ENCODE measurements around the gene SYNE1. TPM values are rescaled to one million over a fixed set of nuclear protein-coding genes. Genes with fewer than 3 reads are reported as not detected.

Gene SYNE1
- total RNA-seq, 1 experiment from 2014 or later, result 23.0 TPM

DNA sequence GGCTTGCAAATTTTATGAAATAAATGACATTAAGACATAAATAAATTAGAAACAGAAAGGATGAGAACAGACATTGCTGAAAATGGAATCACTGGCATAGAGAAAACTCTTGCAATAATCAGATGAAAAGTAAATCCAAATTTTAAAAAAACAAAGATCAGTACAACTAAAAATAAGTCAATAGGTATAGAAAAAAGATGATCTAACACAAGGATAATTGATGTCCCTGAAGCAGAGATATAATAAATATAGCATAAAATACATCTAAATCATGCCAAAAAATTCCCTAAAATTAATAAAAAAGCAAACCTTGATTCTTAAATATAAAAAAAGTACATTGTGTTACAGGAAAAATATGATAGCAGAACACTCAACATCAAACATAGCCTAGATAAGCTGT, 379.6 kb downstream of the SYNE1 start:
- H3K27ac Mint-ChIP-seq (ENCODE audit: unreplicated experiment), result no peak overlapping the region
- TF ChIP-seq CTCF (IDR thresholded peaks at IDR 0.05; ENCODE audit: insufficient read depth in 1 of 2, low read depth in 1 of 2, low read length in 1 of 2, severe bottlenecking in 1 of 2, unreplicated experiment in 1 of 2), result no peak
- intact Hi-C loops (cut with micrococcal nuclease; ENCODE audit: unreplicated experiment), result no loop called here
- POLR2A ChIA-PET, result no interaction called here
- H3K27me3 Mint-ChIP-seq (ENCODE audit: insufficient read depth, unreplicated experiment), result no peaks in the 10 kb centered on the region
- no peak overlapping the region for H3K4me3 ChIP-seq (ENCODE audit: low read depth, low read length)
- CTCF ChIA-PET, result no interaction called here
- BruUV-seq (replicated peaks), result no TSS peak
- no peak overlapping the region for H3K4me3 Mint-ChIP-seq (ENCODE audit: unreplicated experiment)
- no peaks in the 10 kb centered on the region for H3K36me3 ChIP-seq (ENCODE audit: control insufficient read depth, insufficient read depth, low read length)
- H3K4me1 ChIP-seq, result no peaks in the 10 kb centered on the region
- peaks cover 3% of the 10 kb centered on the region; the same call in 1 of the 2 replicates for H3K9me3 ChIP-seq
- no peaks in the 10 kb centered on the region for H3K4me1 Mint-ChIP-seq (ENCODE audit: low read depth, unreplicated experiment)
- no peaks in the 10 kb centered on the region for H3K27me3 ChIP-seq (replicated peaks; ENCODE audit: control insufficient read depth, insufficient read depth, low read length)
- H3K9me3 Mint-ChIP-seq (ENCODE audit: unreplicated experiment), result peaks cover 1% of the 10 kb centered on the region
- peaks cover 15% of the 10 kb centered on the region for H3K36me3 Mint-ChIP-seq (ENCODE audit: insufficient read depth, unreplicated experiment)
- DNase-seq, result no peak

DNA sequence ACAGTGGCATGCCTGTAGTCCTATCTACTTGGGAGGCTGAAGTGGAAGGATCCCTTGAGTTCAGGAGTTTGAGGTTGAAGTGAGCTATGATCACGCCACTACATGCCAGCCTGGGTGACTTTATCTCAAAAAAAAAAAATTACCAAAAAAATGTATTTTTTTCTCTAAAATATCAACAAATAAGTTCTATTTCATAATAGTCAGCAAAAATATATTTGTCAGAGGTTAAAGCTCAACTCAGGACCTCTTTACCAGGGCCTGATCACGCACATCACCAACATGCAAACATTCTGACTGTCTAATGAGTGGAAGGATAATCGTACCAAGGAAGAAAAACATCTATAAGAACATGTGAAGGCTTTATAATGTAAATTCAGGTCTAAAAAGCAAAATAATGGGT, 387.0 kb downstream of the SYNE1 start:
- H3K27me3 Mint-ChIP-seq (ENCODE audit: insufficient read depth, unreplicated experiment), result no peaks in the 10 kb centered on the region
- DNase-seq, result no peak
- no peak overlapping the region for H3K4me3 Mint-ChIP-seq (ENCODE audit: unreplicated experiment)
- Histone ChIP-seq H3K4me1 (no peaks in the 10 kb centered on the region), H3K27me3 (replicated peaks; ENCODE audit: control insufficient read depth, insufficient read depth, low read length) (no peaks in the 10 kb centered on the region), H3K4me3 (ENCODE audit: low read depth, low read length) (no peak overlapping the region), H3K9me3 (no peaks in the 10 kb centered on the region), H3K36me3 (ENCODE audit: control insufficient read depth, insufficient read depth, low read length) (0 out of 2 replicates have a peak, but pooled peaks cover 1% of the 10 kb centered on the region)
- intact Hi-C loops (cut with micrococcal nuclease; ENCODE audit: unreplicated experiment), result no loop called here
- H3K4me1 Mint-ChIP-seq (ENCODE audit: low read depth, unreplicated experiment), result no peaks in the 10 kb centered on the region
- TF ChIP-seq CTCF (IDR thresholded peaks at IDR 0.05; ENCODE audit: insufficient read depth in 1 of 2, low read depth in 1 of 2, low read length in 1 of 2, severe bottlenecking in 1 of 2, unreplicated experiment in 1 of 2), result no peak
- no peaks in the 10 kb centered on the region for H3K9me3 Mint-ChIP-seq (ENCODE audit: unreplicated experiment)
- H3K36me3 Mint-ChIP-seq (ENCODE audit: insufficient read depth, unreplicated experiment), result peaks cover 10% of the 10 kb centered on the region
- no TSS peak for BruUV-seq (replicated peaks)
- ChIA-PET POLR2A (no interaction called here), CTCF (no interaction called here)
- H3K27ac Mint-ChIP-seq (ENCODE audit: unreplicated experiment), result no peak overlapping the region

DNA sequence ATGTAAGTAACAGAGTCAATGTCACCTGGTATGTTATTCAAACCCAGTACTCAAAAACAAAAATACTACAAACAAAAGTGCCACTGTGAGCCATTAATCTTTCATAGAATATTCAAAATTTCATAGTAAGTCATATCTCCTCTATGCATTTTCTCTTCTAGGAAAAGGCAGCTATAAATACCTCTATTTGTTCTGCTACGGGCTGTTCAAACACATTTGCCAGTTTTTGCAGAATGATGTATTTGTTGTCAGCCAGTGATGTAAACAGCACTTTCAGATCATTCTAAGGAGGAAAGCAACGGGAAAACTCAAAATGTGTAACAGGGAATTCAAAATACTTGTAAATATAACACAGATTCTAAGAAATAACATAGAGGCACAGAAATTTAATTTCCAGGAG, 388.2 kb downstream of the SYNE1 start:
- no TSS peak for BruUV-seq (replicated peaks)

More for the DNA sequence above, 388.2 kb downstream of the SYNE1 start:
- Mint-ChIP-seq H3K27me3 (ENCODE audit: insufficient read depth, unreplicated experiment) (no peaks in the 10 kb centered on the region), H3K36me3 (ENCODE audit: insufficient read depth, unreplicated experiment) (peaks cover 6% of the 10 kb centered on the region), H3K27ac (ENCODE audit: unreplicated experiment) (no peak overlapping the region), H3K4me1 (ENCODE audit: low read depth, unreplicated experiment) (no peaks in the 10 kb centered on the region), H3K4me3 (ENCODE audit: unreplicated experiment) (no peak overlapping the region), H3K9me3 (ENCODE audit: unreplicated experiment) (no peaks in the 10 kb centered on the region)
- ChIA-PET CTCF (no interaction called here), POLR2A (no interaction called here)
- Histone ChIP-seq H3K4me1 (no peaks in the 10 kb centered on the region), H3K4me3 (ENCODE audit: low read depth, low read length) (no peak overlapping the region), H3K36me3 (ENCODE audit: control insufficient read depth, insufficient read depth, low read length) (0 out of 2 replicates have a peak, but pooled peaks cover 1% of the 10 kb centered on the region), H3K27me3 (replicated peaks; ENCODE audit: control insufficient read depth, insufficient read depth, low read length) (no peaks in the 10 kb centered on the region), H3K9me3 (no peaks in the 10 kb centered on the region)
- intact Hi-C loops (cut with micrococcal nuclease; ENCODE audit: unreplicated experiment), result no loop called here
- DNase-seq, result no peak
- no peak for TF ChIP-seq CTCF (IDR thresholded peaks at IDR 0.05; ENCODE audit: insufficient read depth in 1 of 2, low read depth in 1 of 2, low read length in 1 of 2, severe bottlenecking in 1 of 2, unreplicated experiment in 1 of 2)

Data from Caco-2 (cell line).